ENCODE data around the gene KCNN1. TPM values are rescaled to one million over a fixed set of nuclear protein-coding genes. Genes with fewer than 3 reads are reported as not detected.

The KCNN1 gene
- total RNA-seq, 4 donors from 2014 or later = 0.22 TPM; not detected in 3

- no peak overlapping the region for H3K4me3 ChIP-seq (replicated peaks in 1 of 3)
- intact Hi-C loops (cut with DNase I) = loop anchor here (2.0 to 5.0 kb wide), 2 partner anchors 55 to 136 kb away; no protein-coding TSS in a partner anchor
- WGBS, 2 donors = 73 to 76% methylated on average over 16 to 20 of the region's 41 CpGs
- H3K27ac ChIP-seq = no peak overlapping the region
- TF ChIP-seq POLR2A (IDR thresholded peaks at IDR 0.05) (no peak), CTCF (IDR thresholded peaks at IDR 0.05) (peak in 1 of 6 experiments; percentile 10)
- no peaks in the 10 kb centered on the region for H3K27me3 ChIP-seq
- no peak for DNase-seq
- H3K9me3 ChIP-seq = no peaks in the 10 kb centered on the region
- H3K4me1 ChIP-seq = peaks cover 4 to 17% of the 10 kb centered on the region in 2 donors
- no peaks in the 10 kb centered on the region for H3K36me3 ChIP-seq
Observed at GRCh38 chr19:17997969-17998826, 31.3 kb downstream of the KCNN1 start.

GRCh38 chr19:17998827-17999150 is 31.9 kb downstream of the KCNN1 start:
- Histone ChIP-seq H3K4me3 (replicated peaks in 1 of 3) (no peak overlapping the region), H3K27me3 (no peaks in the 10 kb centered on the region), H3K9me3 (no peaks in the 10 kb centered on the region), H3K27ac (no peak overlapping the region), H3K4me1 (peaks cover 4 to 17% of the 10 kb centered on the region in 2 donors), H3K36me3 (no peaks in the 10 kb centered on the region)
- DNase-seq = no peak
- 88 to 90% methylated on average over 2 to 4 of the region's 5 CpGs for WGBS, 2 donors
- intact Hi-C loops (cut with DNase I) = loop anchor here (2.0 to 5.0 kb wide), 2 partner anchors 56 to 136 kb away; no protein-coding TSS in a partner anchor
- TF ChIP-seq POLR2A (IDR thresholded peaks at IDR 0.05) (no peak), CTCF (IDR thresholded peaks at IDR 0.05) (no peak)

- Histone ChIP-seq H3K4me1 (peaks cover 4 to 17% of the 10 kb centered on the region in 2 donors), H3K4me3 (replicated peaks in 1 of 3) (no peak overlapping the region), H3K9me3 (no peaks in the 10 kb centered on the region), H3K27ac (peak overlapping the region; percentile 87 to 95 (median 95)), H3K27me3 (no peaks in the 10 kb centered on the region), H3K36me3 (no peaks in the 10 kb centered on the region)
- DNase-seq = no peak
- intact Hi-C loops (cut with DNase I) = loop anchor here (2.0 to 10.0 kb wide), 3 partner anchors 57 to 155 kb away; partner anchors contain the start of gene PIK3R2
- no peak for TF ChIP-seq POLR2A (IDR thresholded peaks at IDR 0.05)
- TF ChIP-seq CTCF (IDR thresholded peaks at IDR 0.05) = no peak
- 86 to 88% methylated on average over 21 of the region's 21 CpGs for WGBS, 2 donors
Observed at GRCh38 chr19:17999684-18000479, 33.0 kb downstream of the KCNN1 start.

- Histone ChIP-seq H3K27ac (peak overlapping the region; percentile 87 to 95 (median 95)), H3K4me1 (peaks cover 4 to 17% of the 10 kb centered on the region in 2 donors), H3K36me3 (no peaks in the 10 kb centered on the region), H3K4me3 (replicated peaks in 1 of 3) (peak overlapping the region in 1 of 3 donors; percentile 81), H3K27me3 (no peaks in the 10 kb centered on the region), H3K9me3 (no peaks in the 10 kb centered on the region)
- no peak for TF ChIP-seq POLR2A (IDR thresholded peaks at IDR 0.05)
- TF ChIP-seq CTCF (IDR thresholded peaks at IDR 0.05) = no peak
- no peak for DNase-seq
- 13 to 15% methylated on average over 17 of the region's 17 CpGs for WGBS, 2 donors
- intact Hi-C loops (cut with DNase I) = loop anchor here (10.0 kb wide), 1 partner anchor 154 kb away; the partner anchor contains the start of gene PIK3R2
Observed at GRCh38 chr19:18000480-18000914, 33.6 kb downstream of the KCNN1 start.

Measured in thyroid gland (tissue), 4 donors.